ENCODE data around the gene CRHR1. TPM values are rescaled to one million over a fixed set of nuclear protein-coding genes. Genes with fewer than 3 reads are reported as not detected.

CRHR1 gene
- total and polyA plus RNA-seq, 4 donors: not detected

- Histone ChIP-seq H3K9ac (ENCODE audit: insufficient read depth in 1 of 2, low read length in 2 of 2) (no peak overlapping the region), H3K4me3 (no peak overlapping the region), H3K27ac (ENCODE audit: low read depth in 1 of 2, low read length in 1 of 2) (no peak overlapping the region), H3K4me1 (ENCODE audit: control insufficient read depth in 5 of 5, insufficient read depth in 5 of 5, low read length in 5 of 5) (no peaks in the 10 kb centered on the region), H3K27me3 (ENCODE audit: control insufficient read depth in 3 of 3, insufficient read depth in 3 of 3, low read length in 2 of 3) (peaks cover 0 to 4% (median 0%) of the 10 kb centered on the region in 3 donors), H3K36me3 (ENCODE audit: control insufficient read depth in 4 of 4, insufficient read depth in 4 of 4, low read length in 4 of 4) (no peaks in the 10 kb centered on the region), H3K9me3 (ENCODE audit: control insufficient read depth in 4 of 4, insufficient read depth in 3 of 4, low read length in 3 of 4) (peaks cover 0 to 3% (median 0%) of the 10 kb centered on the region in 4 donors)
- no peak for ATAC-seq (ENCODE audit: insufficient read depth, low FRiP score)
- DNase-seq: no peak
- WGBS, 2 donors: 61 to 70% methylated on average over 11 of the region's 11 CpGs
- no peak for TF ChIP-seq CTCF (IDR thresholded peaks at IDR 0.05; ENCODE audit: control extremely low read depth, extremely low read depth)
These were observed 35.3 kb upstream of the CRHR1 start for GRCh38 chr17:45748731-45749310.

- peaks cover 0 to 3% (median 0%) of the 10 kb centered on the region in 4 donors for H3K9me3 ChIP-seq (ENCODE audit: control insufficient read depth in 4 of 4, insufficient read depth in 3 of 4, low read length in 3 of 4)
- DNase-seq (no peak), ATAC-seq (ENCODE audit: insufficient read depth, low FRiP score) (no peak)
- no peak for TF ChIP-seq CTCF (IDR thresholded peaks at IDR 0.05; ENCODE audit: control extremely low read depth, extremely low read depth)
- H3K27ac ChIP-seq (ENCODE audit: low read depth in 1 of 2, low read length in 1 of 2): no peak overlapping the region
- WGBS, 2 donors: 93 to 94% methylated on average over 4 of the region's 4 CpGs
- H3K4me1 ChIP-seq (ENCODE audit: control insufficient read depth in 5 of 5, insufficient read depth in 5 of 5, low read length in 5 of 5): no peaks in the 10 kb centered on the region
- no peaks in the 10 kb centered on the region for H3K36me3 ChIP-seq (ENCODE audit: control insufficient read depth in 4 of 4, insufficient read depth in 4 of 4, low read length in 4 of 4)
- H3K4me3 ChIP-seq: no peak overlapping the region
- no peak overlapping the region for H3K9ac ChIP-seq (ENCODE audit: insufficient read depth in 1 of 2, low read length in 2 of 2)
- H3K27me3 ChIP-seq (ENCODE audit: control insufficient read depth in 3 of 3, insufficient read depth in 3 of 3, low read length in 2 of 3): peaks cover 0 to 4% (median 0%) of the 10 kb centered on the region in 3 donors
These were observed 34.2 kb upstream of the CRHR1 start for GRCh38 chr17:45749831-45750335.

GRCh38 chr17:45750779-45751440 lies 33.2 kb upstream of the CRHR1 start:
- H3K27me3 ChIP-seq (ENCODE audit: control insufficient read depth in 3 of 3, insufficient read depth in 3 of 3, low read length in 2 of 3): peaks cover 0 to 7% (median 0%) of the 10 kb centered on the region in 3 donors
- no peaks in the 10 kb centered on the region for H3K4me1 ChIP-seq (ENCODE audit: control insufficient read depth in 5 of 5, insufficient read depth in 5 of 5, low read length in 5 of 5)
- ATAC-seq (ENCODE audit: insufficient read depth, low FRiP score) (no peak), DNase-seq (no peak)
- no peak overlapping the region for H3K4me3 ChIP-seq
- H3K9me3 ChIP-seq (ENCODE audit: control insufficient read depth in 4 of 4, insufficient read depth in 3 of 4, low read length in 3 of 4): peaks cover 0 to 3% (median 0%) of the 10 kb centered on the region in 4 donors
- TF ChIP-seq CTCF (IDR thresholded peaks at IDR 0.05; ENCODE audit: control extremely low read depth, extremely low read depth): no peak
- 84 to 91% methylated on average over 15 of the region's 15 CpGs for WGBS, 2 donors
- H3K27ac ChIP-seq (ENCODE audit: low read depth in 1 of 2, low read length in 1 of 2): no peak overlapping the region
- no peaks in the 10 kb centered on the region for H3K36me3 ChIP-seq (ENCODE audit: control insufficient read depth in 4 of 4, insufficient read depth in 4 of 4, low read length in 4 of 4)
- H3K9ac ChIP-seq (ENCODE audit: insufficient read depth in 1 of 2, low read length in 2 of 2): no peak overlapping the region

Data from lung (tissue), 12 donors.